Activated naive CD8-positive, alpha-beta T cell treated with anti-CD3 and anti-CD28 coated beads, Interleukin-2, amount 50 U/mL, for 24 hours (primary cell): ENCODE data around the gene STEAP3.

Experiments used
- ATAC-seq: fragments of 150-1000 bp; cut with Tn5 transposase; one replicate; pipeline ENCODE4 v1.10.0; 2021
- DNase-seq: peaks from one replicate; pipeline ENCODE4 v3.0.0; 2021
- H3K27ac Mint-ChIP-seq: one replicate; pipeline ENCODE4 v1.8.0; 2021; ENCODE audit warnings: mild to moderate bottlenecking, mixed read lengths
- H3K27me3 Mint-ChIP-seq: one replicate; pipeline ENCODE4 v1.8.0; 2021; ENCODE audit warnings: mixed read lengths
- H3K36me3 Mint-ChIP-seq: one replicate; pipeline ENCODE4 v1.8.0; 2021; ENCODE audit warnings: low read depth, mixed read lengths
- H3K4me1 Mint-ChIP-seq: one replicate; pipeline ENCODE4 v1.8.0; 2021; ENCODE audit warnings: mixed read lengths
- H3K4me3 Mint-ChIP-seq: one replicate; pipeline ENCODE4 v1.8.0; 2021; ENCODE audit warnings: mild to moderate bottlenecking, moderate library complexity, mixed read lengths
- H3K9me3 Mint-ChIP-seq: one replicate; pipeline ENCODE4 v1.8.0; 2021; ENCODE audit warnings: mixed read lengths

The STEAP3 gene

GRCh38 chr2:119292226-119292625 is 68.6 kb downstream of the STEAP3 start:
- H3K9me3 Mint-ChIP-seq: no peaks in the 10 kb centered on the region
- no peak for DNase-seq
- H3K4me3 Mint-ChIP-seq: no peak overlapping the region
- H3K4me1 Mint-ChIP-seq: peaks cover 4% of the 10 kb centered on the region
- H3K27ac Mint-ChIP-seq: no peak overlapping the region
- H3K36me3 Mint-ChIP-seq: no peaks in the 10 kb centered on the region
- no peaks in the 10 kb centered on the region for H3K27me3 Mint-ChIP-seq
- no peak for ATAC-seq

GRCh38 chr2:119293254-119293653 is 69.6 kb downstream of the STEAP3 start:
- ATAC-seq (no peak), DNase-seq (no peak)

GRCh38 chr2:119293900-119294299 is 70.3 kb downstream of the STEAP3 start:
- no peaks in the 10 kb centered on the region for H3K27me3 Mint-ChIP-seq
- H3K27ac Mint-ChIP-seq: no peak overlapping the region
- H3K9me3 Mint-ChIP-seq: no peaks in the 10 kb centered on the region
- DNase-seq: no peak
- H3K4me3 Mint-ChIP-seq: no peak overlapping the region
- peaks cover 4% of the 10 kb centered on the region for H3K4me1 Mint-ChIP-seq
- no peaks in the 10 kb centered on the region for H3K36me3 Mint-ChIP-seq
- no peak for ATAC-seq

More at GRCh38 chr2:119293254-119293653, 69.6 kb downstream of the STEAP3 start:
- Mint-ChIP-seq H3K27me3 (no peaks in the 10 kb centered on the region), H3K27ac (no peak overlapping the region), H3K9me3 (no peaks in the 10 kb centered on the region), H3K4me1 (peaks cover 4% of the 10 kb centered on the region), H3K36me3 (no peaks in the 10 kb centered on the region), H3K4me3 (no peak overlapping the region)

GRCh38 chr2:119294671-119295070 is 71.0 kb downstream of the STEAP3 start:
- DNase-seq: no peak
- H3K27ac Mint-ChIP-seq: no peak overlapping the region
- no peaks in the 10 kb centered on the region for H3K9me3 Mint-ChIP-seq
- no peaks in the 10 kb centered on the region for H3K36me3 Mint-ChIP-seq
- peaks cover 4% of the 10 kb centered on the region for H3K4me1 Mint-ChIP-seq
- no peak overlapping the region for H3K4me3 Mint-ChIP-seq
- ATAC-seq: no peak
- no peaks in the 10 kb centered on the region for H3K27me3 Mint-ChIP-seq

- no peak overlapping the region for H3K27ac Mint-ChIP-seq
These were observed 72.2 kb downstream of the STEAP3 start for GRCh38 chr2:119295688-119296375.

GRCh38 chr2:119301413-119301812 is 77.8 kb downstream of the STEAP3 start:
- no peaks in the 10 kb centered on the region for H3K9me3 Mint-ChIP-seq
- no peaks in the 10 kb centered on the region for H3K4me1 Mint-ChIP-seq
- no peaks in the 10 kb centered on the region for H3K36me3 Mint-ChIP-seq
- H3K4me3 Mint-ChIP-seq: no peak overlapping the region
- no peak overlapping the region for H3K27ac Mint-ChIP-seq
- no peaks in the 10 kb centered on the region for H3K27me3 Mint-ChIP-seq
- DNase-seq (no peak), ATAC-seq (no peak)

More at GRCh38 chr2:119295688-119296375, 72.2 kb downstream of the STEAP3 start:
- H3K9me3 Mint-ChIP-seq: no peaks in the 10 kb centered on the region
- DNase-seq (no peak), ATAC-seq (no peak)
- H3K36me3 Mint-ChIP-seq: no peaks in the 10 kb centered on the region
- no peak overlapping the region for H3K4me3 Mint-ChIP-seq
- peaks cover 4% of the 10 kb centered on the region for H3K4me1 Mint-ChIP-seq
- no peaks in the 10 kb centered on the region for H3K27me3 Mint-ChIP-seq

GRCh38 chr2:119304847-119305246 is 81.2 kb downstream of the STEAP3 start:
- no peak overlapping the region for H3K4me3 Mint-ChIP-seq

GRCh38 chr2:119305497-119306195 is 82.0 kb downstream of the STEAP3 start:
- H3K36me3 Mint-ChIP-seq: no peaks in the 10 kb centered on the region
- ATAC-seq: no peak
- no peaks in the 10 kb centered on the region for H3K4me1 Mint-ChIP-seq
- H3K4me3 Mint-ChIP-seq: no peak overlapping the region
- no peaks in the 10 kb centered on the region for H3K27me3 Mint-ChIP-seq
- H3K9me3 Mint-ChIP-seq: no peaks in the 10 kb centered on the region
- no peak overlapping the region for H3K27ac Mint-ChIP-seq
- DNase-seq: no peak

More at GRCh38 chr2:119304847-119305246, 81.2 kb downstream of the STEAP3 start:
- H3K27ac Mint-ChIP-seq: no peak overlapping the region
- DNase-seq (no peak), ATAC-seq (no peak)
- no peaks in the 10 kb centered on the region for H3K9me3 Mint-ChIP-seq
- no peaks in the 10 kb centered on the region for H3K27me3 Mint-ChIP-seq
- H3K4me1 Mint-ChIP-seq: no peaks in the 10 kb centered on the region
- no peaks in the 10 kb centered on the region for H3K36me3 Mint-ChIP-seq

- Mint-ChIP-seq H3K36me3 (no peaks in the 10 kb centered on the region), H3K27ac (no peak overlapping the region), H3K9me3 (no peaks in the 10 kb centered on the region), H3K4me1 (no peaks in the 10 kb centered on the region), H3K4me3 (no peak overlapping the region), H3K27me3 (no peaks in the 10 kb centered on the region)
- DNase-seq (no peak), ATAC-seq (no peak)
These were observed 82.6 kb downstream of the STEAP3 start for GRCh38 chr2:119306196-119306590.

GRCh38 chr2:119307419-119308140 is 83.9 kb downstream of the STEAP3 start:
- no peak for ATAC-seq
- DNase-seq: no peak
- no peak overlapping the region for H3K4me3 Mint-ChIP-seq
- H3K36me3 Mint-ChIP-seq: no peaks in the 10 kb centered on the region
- no peaks in the 10 kb centered on the region for H3K27me3 Mint-ChIP-seq
- no peaks in the 10 kb centered on the region for H3K4me1 Mint-ChIP-seq
- H3K27ac Mint-ChIP-seq: no peak overlapping the region
- H3K9me3 Mint-ChIP-seq: no peaks in the 10 kb centered on the region

GRCh38 chr2:119308793-119309330 is 85.2 kb downstream of the STEAP3 start:
- no peaks in the 10 kb centered on the region for H3K9me3 Mint-ChIP-seq
- ATAC-seq: no peak
- H3K4me1 Mint-ChIP-seq: no peaks in the 10 kb centered on the region
- H3K4me3 Mint-ChIP-seq: no peak overlapping the region
- DNase-seq: no peak
- no peaks in the 10 kb centered on the region for H3K27me3 Mint-ChIP-seq
- H3K36me3 Mint-ChIP-seq: no peaks in the 10 kb centered on the region
- H3K27ac Mint-ChIP-seq: no peak overlapping the region

- no peaks in the 10 kb centered on the region for H3K27me3 Mint-ChIP-seq
- DNase-seq (no peak), ATAC-seq (no peak)
- no peaks in the 10 kb centered on the region for H3K4me1 Mint-ChIP-seq
- no peaks in the 10 kb centered on the region for H3K36me3 Mint-ChIP-seq
- no peak overlapping the region for H3K27ac Mint-ChIP-seq
- no peaks in the 10 kb centered on the region for H3K9me3 Mint-ChIP-seq
- no peak overlapping the region for H3K4me3 Mint-ChIP-seq
These were observed 87.7 kb downstream of the STEAP3 start for GRCh38 chr2:119311371-119311770.

- Mint-ChIP-seq H3K4me3 (no peak overlapping the region), H3K4me1 (no peaks in the 10 kb centered on the region), H3K27ac (no peak overlapping the region), H3K27me3 (no peaks in the 10 kb centered on the region), H3K36me3 (no peaks in the 10 kb centered on the region), H3K9me3 (no peaks in the 10 kb centered on the region)
- DNase-seq (no peak), ATAC-seq (no peak)
These were observed 88.2 kb downstream of the STEAP3 start for GRCh38 chr2:119311831-119312230.
